ENCODE data around the gene GPR3. TPM values are rescaled to one million over a fixed set of nuclear protein-coding genes. Genes with fewer than 3 reads are reported as not detected.

GPR3 gene
- total and polyA plus RNA-seq, 2 of the 13 experiments (the other 11 are each of a cell fraction or from before 2014, with no cell fraction given) = 1.00 to 2.6 TPM

GRCh38 chr1:27342778-27343638, 49.4 kb upstream of the GPR3 start (continued):
- TF ChIP-seq ZNF687 (CRISPR knock-in tag; IDR thresholded peaks at IDR 0.05) (peak; percentile 91), HMGXB3 (CRISPR knock-in tag; IDR thresholded peaks at IDR 0.05; ENCODE audit: borderline replicate concordance) (peak; percentile 74; the same call in 1 of the 2 replicates), ZC3H13 (CRISPR knock-in tag; IDR thresholded peaks at IDR 0.05) (no peak), HDAC1 (CRISPR knock-in tag; IDR thresholded peaks at IDR 0.05) (peak; percentile 62), NFIB (CRISPR knock-in tag; IDR thresholded peaks at IDR 0.05; ENCODE audit: borderline replicate concordance) (no peak), GMEB1 (CRISPR knock-in tag; IDR thresholded peaks at IDR 0.05; ENCODE audit: borderline replicate concordance) (peak; percentile 15; the same call in 1 of the 2 replicates), TMF1 (CRISPR knock-in tag; IDR thresholded peaks at IDR 0.05; ENCODE audit: low read depth) (no peak), ZSCAN12 (CRISPR knock-in tag; IDR thresholded peaks at IDR 0.05) (no peak), PRDM10 (CRISPR knock-in tag; IDR thresholded peaks at IDR 0.05; ENCODE audit: low read depth) (peak; percentile 71; the same call in 1 of the 2 replicates), KLF15 (CRISPR knock-in tag; IDR thresholded peaks at IDR 0.05; ENCODE audit: borderline replicate concordance) (no peak), YY1 (IDR thresholded peaks at IDR 0.05; ENCODE audit: insufficient read depth, insufficient replicate concordance, low read depth, low read length) (no peak), TEAD2 (CRISPR knock-in tag; IDR thresholded peaks at IDR 0.05) (no peak)
